Measurements from ENCODE around the gene MMD. TPM values are rescaled to one million over a fixed set of nuclear protein-coding genes. Genes with fewer than 3 reads are reported as not detected.

MMD gene
- total and polyA plus RNA-seq, 9 of the 15 experiments (the other 6 are each of a cell fraction or from before 2014, with no cell fraction given) = 3.1 to 18.9 (median 10.7) TPM

- H3K4me2 ChIP-seq (ENCODE audit: insufficient read depth, low read length) = no peak overlapping the region
- peak; percentile 22; the same call in 1 of the 3 replicates for ATAC-seq
- WGBS (ENCODE audit: insufficient coverage, low coverage, missing lambda C conversion rate) = 26% methylated on average over 7 of the region's 7 CpGs
Measured at GRCh38 chr17:55383771-55384642, 37.6 kb downstream of the MMD start.

DNA sequence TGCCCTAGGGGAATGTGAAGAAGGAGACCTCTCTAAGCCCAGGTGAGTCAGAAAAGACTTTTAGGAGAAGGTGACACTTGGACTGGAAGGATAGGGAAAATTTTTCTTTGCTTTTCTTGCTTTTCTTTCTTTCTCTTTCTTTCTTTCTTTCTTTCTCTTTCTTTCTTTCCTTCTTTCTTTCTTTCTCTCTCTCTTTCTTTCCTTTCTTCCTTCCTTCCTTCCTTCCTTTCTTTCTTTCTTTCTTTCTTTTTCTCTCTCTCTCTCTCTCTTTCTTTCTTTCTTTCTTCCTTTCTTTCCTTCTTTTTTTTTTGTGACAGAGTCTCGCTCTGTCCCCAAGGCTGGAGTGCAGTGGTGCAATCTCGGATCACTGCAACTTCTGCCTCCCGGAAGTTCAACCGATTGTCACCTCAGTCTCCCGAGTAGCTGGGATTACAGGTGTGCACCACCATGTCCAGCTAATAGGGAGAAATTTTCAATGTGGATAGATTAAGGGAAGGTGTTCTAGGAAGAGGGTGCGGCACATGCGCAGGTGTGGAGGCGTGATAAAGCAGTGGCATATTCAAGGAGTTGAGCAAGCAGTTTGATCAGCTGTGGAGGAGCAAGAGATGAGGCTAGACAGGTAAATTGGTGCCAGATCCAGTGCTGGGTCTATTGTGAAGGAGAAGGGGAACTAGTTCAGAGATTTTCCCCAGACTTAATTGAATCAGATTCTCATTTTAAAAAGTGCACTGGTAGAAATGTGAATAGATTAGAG lies 40.4 kb downstream of the MMD start:
- ATAC-seq = no peak
- ChIA-PET POLR2A (interaction anchor here (1.1 kb wide), 1 partner anchor 16 kb away, joined by 3 read pairs; no protein-coding TSS in a partner anchor), CTCF (ENCODE audit: low intra/inter-chr PET ratio) (interaction anchor here (0.6 kb wide), 1 partner anchor 25 kb away, joined by 3 read pairs; no protein-coding TSS in a partner anchor)
- no peak for FAIRE-seq
- in situ Hi-C loops (cut with MboI) (no loop called here), intact Hi-C loops (cut with micrococcal nuclease) (no loop called here)
- Histone ChIP-seq H3K9ac (ENCODE audit: insufficient read depth in 1 of 2, low read depth in 2 of 2, low read length in 2 of 2) (no peak overlapping the region), H3K9me3 (replicated peaks; ENCODE audit: control insufficient read depth, insufficient read depth, low read depth, low read length) (no peaks in the 10 kb centered on the region), H3K9me1 (ENCODE audit: control insufficient read depth, insufficient read depth, low read length) (no peaks in the 10 kb centered on the region), H3K4me1 (replicated peaks in 1 of 2; ENCODE audit: control insufficient read depth in 2 of 2, insufficient read depth in 2 of 2, low read length in 2 of 2) (peaks cover 0 to 18% of the 10 kb centered on the region in 2 experiments; a peak in 3 of 5 replicates), H4K20me1 (replicated peaks; ENCODE audit: control insufficient read depth, insufficient read depth, low read length) (no peaks in the 10 kb centered on the region), H3K79me2 (ENCODE audit: control insufficient read depth, insufficient read depth, low read length) (no peaks in the 10 kb centered on the region), H3K4me3 (no peak overlapping the region), H2AFZ (ENCODE audit: low read depth, low read length) (no peak overlapping the region), H3K27ac (ENCODE audit: extremely low read depth, low read depth, low read length) (no peak overlapping the region), H3K4me2 (ENCODE audit: insufficient read depth, low read length) (no peak overlapping the region), H3K27me3 (ENCODE audit: control insufficient read depth in 2 of 2, insufficient read depth in 2 of 2, low read length in 2 of 2) (no peaks in the 10 kb centered on the region), H3K36me3 (ENCODE audit: control insufficient read depth, insufficient read depth, low read length) (no peaks in the 10 kb centered on the region)
- BruUV-seq (replicated peaks) = no TSS peak
- no peak for DNase-seq (ENCODE audit: extremely low read depth in 1 of 4, low spot score in 3 of 4)
- WGBS (ENCODE audit: insufficient coverage, low coverage, missing lambda C conversion rate) = 26% methylated on average over 7 of the region's 8 CpGs
- TF ChIP-seq HLTF (IDR thresholded peaks at IDR 0.05) (no peak), SREBF2 (CRISPR knock-in tag; IDR thresholded peaks at IDR 0.05) (no peak), SNIP1 (IDR thresholded peaks at IDR 0.05; ENCODE audit: low read depth) (no peak), ZNF75A (CRISPR knock-in tag; IDR thresholded peaks at IDR 0.05) (no peak), ZNF512 (tag; IDR thresholded peaks at IDR 0.05) (peak; percentile 93)
- TF ChIP-seq, protein P1, sequence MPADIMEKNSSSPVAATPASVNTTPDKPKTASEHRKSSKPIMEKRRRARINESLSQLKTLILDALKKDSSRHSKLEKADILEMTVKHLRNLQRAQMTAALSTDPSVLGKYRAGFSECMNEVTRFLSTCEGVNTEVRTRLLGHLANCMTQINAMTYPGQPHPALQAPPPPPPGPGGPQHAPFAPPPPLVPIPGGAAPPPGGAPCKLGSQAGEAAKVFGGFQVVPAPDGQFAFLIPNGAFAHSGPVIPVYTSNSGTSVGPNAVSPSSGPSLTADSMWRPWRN (IDR thresholded peaks at IDR 0.05; ENCODE audit: low read depth) = no peak

More at GRCh38 chr17:55383771-55384642, 37.6 kb downstream of the MMD start:
- DNase-seq (ENCODE audit: extremely low read depth in 1 of 4, low spot score in 3 of 4) (peak in 1 of 4 experiments; percentile 12), FAIRE-seq (peak; percentile 37)
- in situ Hi-C loops (cut with MboI) (no loop called here), intact Hi-C loops (cut with micrococcal nuclease) (no loop called here)
- no peak overlapping the region for H3K9ac ChIP-seq (ENCODE audit: insufficient read depth in 1 of 2, low read depth in 2 of 2, low read length in 2 of 2)
- ChIA-PET CTCF (ENCODE audit: low intra/inter-chr PET ratio) (no interaction called here), POLR2A (no interaction called here)
- peaks cover 0 to 9% of the 10 kb centered on the region in 2 experiments; a peak in 3 of 5 replicates for H3K4me1 ChIP-seq (replicated peaks in 1 of 2; ENCODE audit: control insufficient read depth in 2 of 2, insufficient read depth in 2 of 2, low read length in 2 of 2)
- peak overlapping the region; percentile 52 for H2AFZ ChIP-seq (ENCODE audit: low read depth, low read length)
- no peaks in the 10 kb centered on the region for H3K9me1 ChIP-seq (ENCODE audit: control insufficient read depth, insufficient read depth, low read length)
- H4K20me1 ChIP-seq (replicated peaks; ENCODE audit: control insufficient read depth, insufficient read depth, low read length) = no peaks in the 10 kb centered on the region
- no peak overlapping the region for H3K4me3 ChIP-seq
- no peak for TF ChIP-seq POLR2AphosphoS5 (IDR thresholded peaks at IDR 0.05; ENCODE audit: control insufficient read depth, insufficient read depth, low read depth, low read length)
- TF ChIP-seq ZNF232 (CRISPR knock-in tag; IDR thresholded peaks at IDR 0.05) = peak; percentile 71; the same call in 1 of the 2 replicates
- TF ChIP-seq CREB1 (IDR thresholded peaks at IDR 0.05) = no peak
- TF ChIP-seq CREB1 (CRISPR knock-in tag; IDR thresholded peaks at IDR 0.05) = no peak
- no peaks in the 10 kb centered on the region for H3K36me3 ChIP-seq (ENCODE audit: control insufficient read depth, insufficient read depth, low read length)
- no peaks in the 10 kb centered on the region for H3K9me3 ChIP-seq (replicated peaks; ENCODE audit: control insufficient read depth, insufficient read depth, low read depth, low read length)
- H3K27me3 ChIP-seq (ENCODE audit: control insufficient read depth in 2 of 2, insufficient read depth in 2 of 2, low read length in 2 of 2) = no peaks in the 10 kb centered on the region
- H3K79me2 ChIP-seq (ENCODE audit: control insufficient read depth, insufficient read depth, low read length) = no peaks in the 10 kb centered on the region
- no peak overlapping the region; the same call in 2 of the 3 replicates for H3K27ac ChIP-seq (ENCODE audit: extremely low read depth, low read depth, low read length)
- no TSS peak for BruUV-seq (replicated peaks)

Measured in K562 (cell line).